Urinary bladder (tissue), 4 donors: ENCODE data around the gene IBTK. TPM values are rescaled to one million over a fixed set of nuclear protein-coding genes. Genes with fewer than 3 reads are reported as not detected.
"Not testable (repeated sequence)": the region's sequence is repeated elsewhere in the genome, so short reads cannot be mapped to it uniquely, and the experiment has no call there.

ENCODE experiments used
- DNase-seq: peaks from one replicate; pipeline ENCODE4 v3.0.0-alpha.2; 2015; ENCODE audit errors: extremely low spot score
- H3K27ac ChIP-seq: one replicate; pipeline ENCODE4 v1.5.1; 2013; ENCODE audit warnings: low read depth, mild to moderate bottlenecking, moderate library complexity
- H3K36me3 ChIP-seq: one replicate; pipeline ENCODE4 v1.6.1; 2013; ENCODE audit warnings: mild to moderate bottlenecking, moderate library complexity; ENCODE audit not compliant: insufficient read depth
- H3K4me1 ChIP-seq: one replicate; pipeline ENCODE4 v1.6.1; 2013; ENCODE audit warnings: mild to moderate bottlenecking, moderate library complexity; ENCODE audit not compliant: insufficient read depth
- H3K4me3 ChIP-seq: one replicate; pipeline ENCODE4 v1.5.1; 2013; ENCODE audit warnings: low read depth, low read length
- WGBS: extraction: QIAGEN DNeasy Blood & Tissue Kit; methylation state at CpG from one replicate; pipeline ENCODE4 v1.1.7; 2013; 5-methylcytosine and 5-hydroxymethylcytosine counted together
- polyA plus RNA-seq: library from polyadenylated mRNA; stranded (reverse); fragments of 200-250 nt; gene quantifications from one replicate; pipeline ENCODE4 v1.2.3, GENCODE V29; 2013
- small RNA-seq: library from RNA; depleted of rRNA; stranded (forward); fragments of <200 nt; gene quantifications from one replicate; pipeline ENCODE3, GENCODE V24; 2014
- total RNA-seq: library from RNA; depleted of rRNA; stranded (reverse); fragments of >200 nt; gene quantifications from one replicate; pipeline ENCODE4 v1.2.3, GENCODE V29; 2014
- donor health status: healthy with polysubstance abuse.
- donor health status: healthy.

IBTK gene
- total and polyA plus RNA-seq, 2 donors, result 16.8 to 78.8 TPM

- H3K27ac ChIP-seq, result no peak overlapping the region
- 26% methylated on average over 5 of the region's 5 CpGs for WGBS
- DNase-seq, result no peak
- no peak overlapping the region for H3K4me3 ChIP-seq
- no peaks in the 10 kb centered on the region for H3K36me3 ChIP-seq
- H3K4me1 ChIP-seq, result no peaks in the 10 kb centered on the region
Observed at GRCh38 chr6:82144852-82145340, 102.6 kb downstream of the IBTK start.

- Histone ChIP-seq H3K36me3 (no peaks in the 10 kb centered on the region), H3K4me1 (no peaks in the 10 kb centered on the region), H3K27ac (no peak overlapping the region), H3K4me3 (no peak overlapping the region)
- DNase-seq, result no peak
- WGBS, result 29% methylated on average over 8 of the region's 8 CpGs
Observed at GRCh38 chr6:82144007-82144851, 103.3 kb downstream of the IBTK start.

- Histone ChIP-seq H3K27ac (no peak overlapping the region), H3K4me3 (no peak overlapping the region), H3K4me1 (no peaks in the 10 kb centered on the region), H3K36me3 (no peaks in the 10 kb centered on the region)
- 77% methylated on average over 10 of the region's 10 CpGs for WGBS
- no peak for DNase-seq
Observed at GRCh38 chr6:82143041-82143481, 104.5 kb downstream of the IBTK start.

- no peaks in the 10 kb centered on the region for H3K4me1 ChIP-seq
- WGBS, result 86% methylated on average over 4 of the region's 4 CpGs
- no peak overlapping the region for H3K27ac ChIP-seq
Observed at GRCh38 chr6:82142524-82142923, 105.0 kb downstream of the IBTK start.

GRCh38 chr6:82138075-82138791 is 109.3 kb downstream of the IBTK start:
- no peaks in the 10 kb centered on the region for H3K4me1 ChIP-seq
- H3K36me3 ChIP-seq, result no peaks in the 10 kb centered on the region
- no peak overlapping the region for H3K4me3 ChIP-seq
- 77% methylated on average over 8 of the region's 8 CpGs for WGBS
- H3K27ac ChIP-seq, result no peak overlapping the region
- DNase-seq, result no peak

More at GRCh38 chr6:82142524-82142923, 105.0 kb downstream of the IBTK start:
- no peak for DNase-seq
- H3K4me3 ChIP-seq, result no peak overlapping the region
- no peaks in the 10 kb centered on the region for H3K36me3 ChIP-seq

- H3K36me3 ChIP-seq, result no peaks in the 10 kb centered on the region
- WGBS, result 80% methylated on average over 2 of the region's 2 CpGs
- no peak for DNase-seq
- H3K27ac ChIP-seq, result no peak overlapping the region
- H3K4me3 ChIP-seq, result no peak overlapping the region
- no peaks in the 10 kb centered on the region for H3K4me1 ChIP-seq
Observed at GRCh38 chr6:82131441-82131840, 116.1 kb downstream of the IBTK start.

GRCh38 chr6:82129797-82130196 is 117.7 kb downstream of the IBTK start:
- H3K27ac ChIP-seq, result no peak overlapping the region
- no peak overlapping the region for H3K4me3 ChIP-seq
- WGBS, result 45% methylated on average over 3 of the region's 3 CpGs
- H3K36me3 ChIP-seq, result no peaks in the 10 kb centered on the region
- no peak for DNase-seq
- no peaks in the 10 kb centered on the region for H3K4me1 ChIP-seq

GRCh38 chr6:82128973-82129372 is 118.6 kb downstream of the IBTK start:
- not testable (repeated sequence) for H3K36me3 ChIP-seq, H3K4me1 ChIP-seq, DNase-seq, H3K27ac ChIP-seq, H3K4me3 ChIP-seq
- WGBS, result 89% methylated on average over 9 of the region's 9 CpGs

- no peak overlapping the region for H3K4me3 ChIP-seq
Observed at GRCh38 chr6:82123632-82124031, 123.9 kb downstream of the IBTK start.

More at GRCh38 chr6:82123632-82124031, 123.9 kb downstream of the IBTK start:
- 95% methylated on average over 7 of the region's 7 CpGs for WGBS
- no peak for DNase-seq
- Histone ChIP-seq H3K27ac (no peak overlapping the region), H3K36me3 (no peaks in the 10 kb centered on the region), H3K4me1 (no peaks in the 10 kb centered on the region)

Small RNA genes lying within 50 kb of the gene (small RNA-seq; reads per million reads assigned to genes)
- gene RNU6-130P, result not detected

Other genes starting within 250 kb of the IBTK start
- 27.0 TPM for gene TPBG, start 116.1 kb upstream of the IBTK start, total RNA-seq
- gene TPBG, start 116.1 kb upstream of the IBTK start, polyA plus RNA-seq, result 88.7 TPM